C4-2B (cell line): ENCODE data around the gene ST3GAL2.
A peak's percentile ranks its signal among the peaks of the same experiment; 100 is the strongest.

Experiments used
- H3K27ac ChIP-seq: fragments of 450-650 bp; 2 replicates; pipeline ENCODE4 v1.5.1; 2017
- CTCF ChIP-seq: fragments of 450-650 bp; conservative IDR thresholded peaks from 2 replicates; pipeline ENCODE4 v1.5.1; 2017; ENCODE audit warnings: mild to moderate bottlenecking
- ZFX ChIP-seq: fragments of 450-650 bp; IDR thresholded peaks from 2 replicates; pipeline ENCODE4 v1.6.1; 2017

Gene ST3GAL2

DNA sequence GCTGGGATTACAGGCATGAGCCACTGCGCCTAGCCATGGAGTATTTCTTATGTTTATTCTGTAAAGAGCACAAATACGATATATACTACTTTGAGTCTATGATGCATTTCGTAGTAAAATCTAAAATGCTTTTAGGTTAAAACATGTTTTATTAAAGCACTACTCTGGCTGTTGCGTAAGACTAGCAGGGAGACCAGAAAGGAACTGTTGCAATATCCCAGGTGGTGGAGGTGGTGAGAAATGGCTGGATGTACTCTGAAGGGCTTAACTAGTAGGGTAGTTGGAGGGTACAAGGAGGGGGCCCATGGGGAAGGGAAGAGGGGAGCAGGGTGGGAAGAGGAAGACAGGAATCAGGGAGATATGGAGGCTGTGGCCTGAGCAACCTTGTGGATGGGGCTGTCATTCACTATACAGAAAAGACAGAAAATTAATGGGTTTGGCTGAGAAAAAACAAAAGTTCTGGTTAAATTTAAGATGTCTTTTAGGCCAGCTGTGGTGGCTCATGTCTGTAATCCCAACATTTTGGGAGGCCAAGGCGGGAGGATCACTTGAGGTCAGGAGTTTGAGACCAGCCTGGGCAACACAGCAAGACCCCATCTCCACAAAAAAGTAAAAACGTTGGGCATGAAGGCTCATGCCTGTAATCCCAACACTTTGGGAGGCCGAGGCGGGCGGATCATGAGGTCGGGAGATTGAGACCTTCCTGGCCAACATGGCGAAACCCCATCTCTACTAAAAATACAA lies 35.8 kb downstream of the ST3GAL2 start:
- no peak overlapping the region for H3K27ac ChIP-seq
- no peak for TF ChIP-seq ZFX
- no peak for TF ChIP-seq CTCF

DNA sequence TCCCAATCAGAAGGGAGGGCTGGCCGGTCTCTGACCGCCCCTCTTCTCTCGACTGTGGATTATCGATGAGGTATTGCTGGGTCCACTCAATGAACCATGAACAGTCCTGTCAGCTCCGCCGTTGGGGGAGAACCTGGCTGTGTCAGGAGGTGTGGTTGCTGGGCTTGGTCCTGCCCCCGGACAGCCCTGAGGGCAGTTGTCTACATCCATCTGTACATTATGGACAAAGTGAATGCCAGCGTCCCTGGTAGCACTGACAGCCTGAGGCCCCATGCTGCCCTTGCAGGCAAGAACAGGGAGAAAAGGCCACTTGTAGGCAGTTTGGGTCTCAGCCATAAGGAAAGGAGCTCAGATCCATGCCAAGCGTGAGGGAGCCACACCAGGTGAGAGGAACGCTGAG lies 38.9 kb downstream of the ST3GAL2 start:
- H3K27ac ChIP-seq = no peak overlapping the region
- TF ChIP-seq ZFX = no peak
- no peak for TF ChIP-seq CTCF

DNA sequence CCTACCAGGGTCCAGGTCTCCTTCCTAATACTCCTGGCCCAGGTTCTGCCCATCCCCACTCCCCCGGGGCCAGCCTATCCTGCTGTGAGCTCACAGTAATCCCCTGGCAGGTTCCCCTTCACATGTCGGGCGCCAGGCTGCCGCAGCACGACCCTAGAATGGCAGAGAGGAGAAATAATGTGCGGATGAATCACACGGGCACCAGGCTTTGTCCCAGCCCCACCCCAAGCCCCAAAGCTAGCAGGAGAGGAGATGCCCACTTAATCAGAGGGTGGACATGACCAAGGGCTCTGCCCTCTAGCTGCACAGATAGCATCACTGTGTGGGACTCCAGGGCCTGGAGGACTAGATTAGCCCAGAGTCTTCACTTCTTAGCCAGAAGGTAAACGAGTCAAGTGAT lies 39.5 kb downstream of the ST3GAL2 start:
- no peak overlapping the region for H3K27ac ChIP-seq
- TF ChIP-seq ZFX = no peak
- no peak for TF ChIP-seq CTCF

DNA sequence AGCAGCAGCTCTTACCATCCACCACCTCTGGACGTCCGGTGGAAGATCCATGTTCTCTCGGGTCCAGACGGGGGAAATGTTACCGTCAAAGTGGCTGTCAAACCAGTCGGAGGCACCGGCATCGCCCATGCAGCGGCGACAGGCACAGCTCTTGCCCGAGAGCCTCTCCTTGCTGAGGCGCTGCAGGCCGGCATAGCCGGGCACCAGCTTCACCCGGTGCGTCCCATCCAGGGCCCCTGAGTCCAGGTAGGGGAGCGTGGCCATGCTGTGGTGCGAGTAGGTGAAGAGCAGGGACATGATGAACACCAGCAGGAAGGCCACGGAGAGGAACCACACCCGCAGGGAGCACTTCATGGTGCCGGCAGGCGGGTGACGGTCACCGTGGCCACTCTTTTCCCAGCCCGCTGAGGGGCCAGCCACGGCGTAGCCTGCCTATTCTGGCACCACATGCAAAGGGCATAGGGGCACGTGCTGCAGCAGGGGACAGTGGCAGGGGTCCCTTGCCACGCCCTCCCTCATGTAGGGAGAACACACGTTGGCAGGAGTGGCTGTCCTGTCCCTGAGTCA lies 40.6 kb downstream of the ST3GAL2 start:
- no peak for TF ChIP-seq ZFX
- TF ChIP-seq CTCF = no peak
- H3K27ac ChIP-seq = no peak overlapping the region

DNA sequence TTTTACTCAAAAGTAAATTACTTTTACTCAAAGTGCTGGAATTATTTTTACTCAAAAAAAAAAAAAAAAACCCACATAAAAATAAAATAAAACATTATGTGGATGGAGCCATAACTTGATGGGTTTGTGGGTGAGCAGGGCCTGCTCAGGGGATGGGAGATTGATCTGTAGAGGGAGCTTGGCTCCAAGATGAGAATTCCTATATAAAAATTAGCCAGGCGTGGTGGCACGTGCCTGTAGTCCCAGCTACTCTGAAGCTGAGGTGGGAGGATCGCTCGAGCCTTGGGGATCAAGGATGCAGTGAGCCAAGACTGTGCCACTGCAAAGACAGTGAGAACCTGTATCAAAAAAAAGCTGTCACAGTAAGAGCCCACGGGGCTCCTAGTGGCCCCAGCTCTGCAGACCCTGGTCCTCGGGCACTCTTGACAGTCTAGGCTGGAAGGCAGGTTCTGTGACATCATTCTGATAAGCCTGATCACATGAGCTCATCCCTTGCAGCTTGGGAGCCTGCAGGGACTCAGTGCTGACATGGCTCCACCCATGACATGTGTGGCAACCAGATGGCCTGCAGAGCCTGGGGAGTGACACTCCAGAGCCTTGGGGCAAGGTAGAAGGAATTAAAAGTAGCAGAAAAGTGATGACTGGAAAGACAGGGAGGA lies 42.5 kb downstream of the ST3GAL2 start:
- no peak overlapping the region for H3K27ac ChIP-seq
- TF ChIP-seq ZFX (no peak), CTCF (no peak)

DNA sequence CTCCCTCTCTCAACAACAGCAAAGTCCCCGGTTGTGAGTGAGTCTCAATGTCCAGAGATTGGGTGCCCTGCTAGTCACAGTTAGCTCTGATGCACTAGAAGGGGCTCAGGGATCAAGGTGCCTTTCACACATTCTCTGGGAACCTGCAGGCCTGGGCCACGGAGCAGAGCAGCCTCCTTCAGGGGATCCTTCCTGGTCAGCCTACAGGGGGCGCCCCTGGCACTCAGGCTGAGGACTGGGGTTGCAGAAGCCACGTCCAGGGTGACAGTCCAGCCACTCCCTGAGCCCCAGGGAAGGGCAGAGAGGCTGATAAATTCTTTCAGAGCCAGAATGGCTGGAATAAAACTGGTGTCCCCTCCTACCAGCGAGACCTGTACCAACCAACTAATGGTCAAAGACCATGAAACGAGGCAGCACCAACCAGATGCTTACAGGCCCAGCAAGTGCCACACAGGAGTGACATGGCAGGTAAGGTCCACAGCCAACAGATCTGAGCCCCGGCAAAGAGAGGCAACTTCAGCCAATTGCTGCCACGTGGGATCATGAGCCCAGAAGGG lies 43.5 kb downstream of the ST3GAL2 start:
- TF ChIP-seq CTCF = peak; percentile 79
- no peak for TF ChIP-seq ZFX
- no peak overlapping the region for H3K27ac ChIP-seq

DNA sequence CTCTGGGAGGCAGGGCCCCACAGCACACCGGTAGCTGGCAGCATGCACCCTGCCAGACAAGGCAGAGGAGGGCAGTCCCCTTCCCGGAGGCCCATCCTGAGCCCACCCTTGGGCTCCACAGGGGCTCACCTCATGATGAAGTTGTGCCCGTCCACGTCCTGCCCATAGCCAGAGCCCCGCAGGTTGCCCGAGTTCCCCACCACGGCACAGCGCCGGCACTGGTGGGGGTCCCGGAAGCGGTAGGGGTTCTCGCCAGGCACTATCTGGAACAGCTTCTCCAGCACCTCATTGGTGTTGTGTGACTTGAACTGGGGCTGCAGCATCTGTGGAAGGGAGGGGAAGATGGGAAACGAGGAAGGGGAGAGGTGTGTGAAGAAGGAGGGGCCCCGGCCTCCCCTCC lies 44.0 kb downstream of the ST3GAL2 start:
- H3K27ac ChIP-seq = no peak overlapping the region

More for the DNA sequence above, 44.0 kb downstream of the ST3GAL2 start:
- TF ChIP-seq ZFX (no peak), CTCF (no peak)
